T-cell (primary cell): ENCODE data around the gene CALML6. TPM values are rescaled to one million over a fixed set of nuclear protein-coding genes. Genes with fewer than 3 reads are reported as not detected.
A peak's percentile ranks its signal among the peaks of the same experiment; 100 is the strongest.

Source experiments
- ATAC-seq, 4 experiments: fragments of 200-7000 bp in 3 of 4; fragments of 150-1000 bp in 1 of 4; cut with Tn5 transposase; replicated peaks in 1 of 4; 1 replicate in 3 of 4; 2 replicates in 1 of 4; pipeline ENCODE4 v1.10.0; 2021; ENCODE audit warnings: moderate library complexity in 3 of 4, mild to moderate bottlenecking in 2 of 4, moderate number of reproducible peaks in 1 of 4
- CTCF ChIA-PET, 2 donors: fragments of 300-600 bp; sonication (Branson Sonifier 250); formaldehyde crosslinking; loops; one replicate each; lab custom pipeline; 2022; ENCODE audit warnings: antibody characterized with exemption in 2 of 2; lab: Charles Lee
- POLR2A ChIA-PET, 2 donors: fragments of 300-600 bp; sonication (Branson Sonifier 250); formaldehyde crosslinking; loops; one replicate each; lab custom pipeline; 2022; ENCODE audit warnings: antibody characterized with exemption in 2 of 2; lab: Charles Lee
- DNase-seq, 35 experiments: peaks; one replicate each; pipeline versions ENCODE4 v3.0.0 to v3.0.0-alpha.2; 2013 to 2023
- H3K27ac ChIP-seq: one replicate; pipeline ENCODE4 v1.5.1; 2013; ENCODE audit warnings: low read length
- H3K27me3 ChIP-seq, 2 experiments: replicated peaks in 1 of 2; 1 replicate in 1 of 2; 2 replicates in 1 of 2; pipeline versions ENCODE4 v1.6.1 to v1.7.0; 2013; ENCODE audit warnings: low read length in 1 of 2, mixed read lengths in 1 of 2; ENCODE audit not compliant: control insufficient read depth in 2 of 2, insufficient read depth in 2 of 2; ENCODE audit errors: extremely low read depth in 1 of 2
- H3K36me3 ChIP-seq, 2 donors: 1 replicate in 1 of 2; 2 replicates in 1 of 2; pipeline versions ENCODE4 v1.6.1 to v1.7.0; 2013; ENCODE audit warnings: low read length in 1 of 2; ENCODE audit not compliant: control insufficient read depth in 2 of 2, insufficient read depth in 1 of 2; ENCODE audit errors: extremely low read depth in 1 of 2
- H3K4me1 ChIP-seq, 2 experiments: 1 replicate in 1 of 2; 2 replicates in 1 of 2; pipeline versions ENCODE4 v1.6.1 to v1.7.0; 2013; ENCODE audit warnings: low read length in 2 of 2, mixed read lengths in 1 of 2; ENCODE audit not compliant: insufficient read depth in 2 of 2, control insufficient read depth in 1 of 2; ENCODE audit errors: extremely low read depth in 1 of 2
- H3K4me3 ChIP-seq, 2 donors: 1 replicate in 1 of 2; 2 replicates in 1 of 2; pipeline versions ENCODE4 v1.5.1 to v1.7.0; 2013; ENCODE audit warnings: mild to moderate bottlenecking in 2 of 2, low read length in 1 of 2, moderate library complexity in 1 of 2; ENCODE audit not compliant: control insufficient read depth in 1 of 2; ENCODE audit errors: extremely low read depth in 1 of 2
- H3K9me3 ChIP-seq: 2 replicates; pipeline ENCODE4 v1.7.0; 2013
- H3K27ac Mint-ChIP-seq, 2 donors: one replicate each; pipeline ENCODE4 v1.8.0; 2020 to 2021; ENCODE audit warnings: mild to moderate bottlenecking in 2 of 2, mixed read lengths in 2 of 2
- H3K27me3 Mint-ChIP-seq, 2 donors: one replicate each; pipeline ENCODE4 v1.8.0; 2021 to 2022; ENCODE audit warnings: mixed read lengths in 2 of 2
- H3K36me3 Mint-ChIP-seq: one replicate; pipeline ENCODE4 v1.8.0; 2021; ENCODE audit warnings: mixed read lengths
- H3K4me1 Mint-ChIP-seq, 3 donors: one replicate each; pipeline ENCODE4 v1.8.0; 2020 to 2022; ENCODE audit warnings: mixed read lengths in 3 of 3, mild to moderate bottlenecking in 1 of 3
- H3K4me3 Mint-ChIP-seq, 3 donors: one replicate each; pipeline ENCODE4 v1.8.0; 2020 to 2022; ENCODE audit warnings: mild to moderate bottlenecking in 3 of 3, mixed read lengths in 3 of 3, moderate library complexity in 3 of 3
- H3K9me3 Mint-ChIP-seq, 3 donors: one replicate each; pipeline ENCODE4 v1.8.0; 2020 to 2022; ENCODE audit warnings: mixed read lengths in 3 of 3
- WGBS: methylation state at CpG from one replicate; pipeline ENCODE4 v1.1.5; 2013; ENCODE audit warnings: missing lambda C conversion rate; ENCODE audit not compliant: insufficient coverage; 5-methylcytosine and 5-hydroxymethylcytosine counted together
- total RNA-seq, 35 experiments: library from RNA in 6 of 35; stranded (reverse) in 6 of 35; fragments of 120-200 nt in 1 of 35; gene quantifications; one replicate each; pipeline versions ENCODE4 v1.2.1 to v1.2.4 and lab custom pipeline; 2013 to 2026

The CALML6 gene, protein sequence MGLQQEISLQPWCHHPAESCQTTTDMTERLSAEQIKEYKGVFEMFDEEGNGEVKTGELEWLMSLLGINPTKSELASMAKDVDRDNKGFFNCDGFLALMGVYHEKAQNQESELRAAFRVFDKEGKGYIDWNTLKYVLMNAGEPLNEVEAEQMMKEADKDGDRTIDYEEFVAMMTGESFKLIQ
- total RNA-seq (1 to 10 TPM in 3 of 5 donors, under 1 TPM in 2; 0.82 to 1.3 (median 1.1) TPM), total RNA-seq (lab: John Stamatoyannopoulos, UW) (0.11 to 1.2 (median 0.49) reads per million in 29 experiments)
- total RNA-seq (2013) = 0.18 TPM

DNA sequence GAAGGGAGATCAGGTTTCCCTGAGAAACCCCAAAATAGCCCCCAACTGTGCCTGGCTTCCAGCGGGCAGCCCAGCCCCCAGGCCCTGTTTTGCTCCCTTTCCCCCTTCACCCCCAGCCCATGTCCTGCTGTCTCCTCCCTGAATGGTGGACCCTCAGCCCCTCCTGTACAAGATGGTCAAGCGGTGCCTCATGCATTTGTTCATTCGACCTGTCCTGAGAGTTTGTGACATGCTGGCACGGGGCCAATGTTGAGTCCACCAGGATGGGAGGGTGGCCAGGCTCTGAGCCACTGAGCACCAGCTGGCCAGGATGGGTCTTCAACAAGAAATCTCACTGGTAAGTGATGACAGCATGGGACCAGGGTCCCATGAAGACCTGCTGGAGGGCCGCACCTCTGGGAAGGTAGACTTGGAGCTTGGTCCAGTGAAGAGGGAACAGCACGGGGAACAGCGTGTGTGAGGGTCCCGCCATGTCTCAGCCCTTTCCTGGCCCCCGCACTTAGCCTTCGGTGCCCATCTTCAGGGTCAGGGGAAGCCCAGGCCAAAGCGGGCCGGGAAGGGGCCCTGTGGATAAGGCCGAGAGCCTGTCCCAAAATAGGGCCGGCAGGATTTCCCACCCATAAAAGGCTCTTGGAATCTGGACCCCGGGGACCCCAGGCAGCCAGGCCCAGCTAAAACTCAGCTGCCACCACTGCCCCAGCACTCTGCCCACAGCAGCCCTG is at the start of gene CALML6:
CALML6 (plus strand) TSS at position 290 of the 722 bp plus-strand sequence; CDS start at position 311, 21 bp downstream.
- H3K36me3 Mint-ChIP-seq = no peaks in the 10 kb centered on the region
- Histone ChIP-seq H3K4me3 (no peak within 1 kb of the TSS), H3K27ac (no peak within 1 kb of the TSS), H3K4me1 (peaks cover 0 to 23% of the 10 kb centered on the region in 2 experiments), H3K27me3 (peaks cover 0 to 37% of the 10 kb centered on the region in 2 experiments), H3K9me3 (no peaks in the 10 kb centered on the region), H3K36me3 (no peaks in the 10 kb centered on the region)
- no peak for DNase-seq
- ChIA-PET CTCF (interaction anchor here in 1 of 2 donors (0.5 kb wide), 1 partner anchor 33 kb away, joined by 6 read pairs; no protein-coding TSS in a partner anchor), POLR2A (interaction anchor here in 1 of 2 donors (0.6 kb wide), 1 partner anchor 41 kb away, joined by 3 read pairs; no protein-coding TSS in a partner anchor)
- no peaks in the 10 kb centered on the region for H3K9me3 Mint-ChIP-seq
- H3K27ac Mint-ChIP-seq = peak within 1 kb of the TSS in 1 of 2 donors; percentile 31
- H3K27me3 Mint-ChIP-seq = peaks cover 0 to 4% of the 10 kb centered on the region in 2 donors
- H3K4me1 Mint-ChIP-seq = peaks cover 3 to 16% (median 4%) of the 10 kb centered on the region in 3 donors
- 89% methylated on average over 15 of the region's 15 CpGs for WGBS
- ATAC-seq = no peak
- no peak within 1 kb of the TSS for H3K4me3 Mint-ChIP-seq

GRCh38 chr1:1867164-1867563 is 47.9 kb upstream of the CALML6 start:
- peaks cover 70 to 75% (median 71%) of the 10 kb centered on the region in 3 donors for H3K4me1 Mint-ChIP-seq
- no peak overlapping the region for H3K4me3 ChIP-seq
- 92% methylated on average over 2 of the region's 3 CpGs for WGBS
- H3K27ac Mint-ChIP-seq = no peak overlapping the region
- H3K36me3 Mint-ChIP-seq = peaks cover 3% of the 10 kb centered on the region
- DNase-seq (no peak), ATAC-seq (no peak)
- peaks cover 0 to 6% of the 10 kb centered on the region in 2 donors for H3K36me3 ChIP-seq
- H3K4me1 ChIP-seq = peaks cover 3 to 62% of the 10 kb centered on the region in 2 experiments
- POLR2A ChIA-PET = no interaction called here
- no peak overlapping the region for H3K4me3 Mint-ChIP-seq
- H3K9me3 Mint-ChIP-seq = no peaks in the 10 kb centered on the region
- CTCF ChIA-PET = no interaction called here
- H3K27me3 ChIP-seq = no peaks in the 10 kb centered on the region
- no peaks in the 10 kb centered on the region for H3K27me3 Mint-ChIP-seq
- H3K27ac ChIP-seq = no peak overlapping the region
- no peaks in the 10 kb centered on the region for H3K9me3 ChIP-seq

DNA sequence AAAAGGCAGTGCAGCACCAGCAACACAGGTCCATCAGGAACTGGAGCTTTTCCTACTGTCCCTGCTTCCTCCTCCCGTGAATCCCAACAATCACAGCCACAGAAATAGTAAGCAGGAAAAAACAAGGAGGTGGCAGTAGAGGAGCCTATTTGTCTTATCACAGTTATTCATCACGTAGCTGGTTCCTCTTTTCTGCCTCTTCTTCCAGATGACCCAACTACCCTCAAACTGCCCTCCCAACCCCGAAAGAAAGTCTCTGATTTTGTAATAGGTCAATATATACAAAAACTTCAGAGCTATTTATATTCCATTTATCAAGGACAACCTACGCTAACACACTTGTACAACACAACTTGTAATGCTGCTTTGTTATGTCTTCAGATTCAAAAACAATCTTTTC is 45.6 kb upstream of the CALML6 start:
- DNase-seq (no peak), ATAC-seq (no peak)
- peaks cover 0 to 62% of the 10 kb centered on the region in 2 experiments for H3K4me1 ChIP-seq
- no peak overlapping the region for H3K27ac ChIP-seq
- Mint-ChIP-seq H3K27ac (peak overlapping the region; percentile 16 to 76), H3K36me3 (peaks cover 10% of the 10 kb centered on the region), H3K4me1 (peaks cover 72 to 75% (median 73%) of the 10 kb centered on the region in 3 donors), H3K9me3 (no peaks in the 10 kb centered on the region), H3K4me3 (no peak overlapping the region), H3K27me3 (no peaks in the 10 kb centered on the region)
- POLR2A ChIA-PET = interaction anchor here in 1 of 2 donors (0.6 to 1.6 kb wide), 3 partner anchors 9 to 1923 kb away, joined by 6 to 7 read pairs (median 6); no protein-coding TSS in a partner anchor
- peaks cover 0 to 15% of the 10 kb centered on the region in 2 donors for H3K36me3 ChIP-seq
- WGBS = no CpG with 5 or more reads among the region's 4 CpGs
- H3K27me3 ChIP-seq = no peaks in the 10 kb centered on the region
- H3K9me3 ChIP-seq = no peaks in the 10 kb centered on the region
- CTCF ChIA-PET = interaction anchor here in 1 of 2 donors (0.8 to 1.0 kb wide), 2 partner anchors 11 to 36 kb away, joined by 3 read pairs; no protein-coding TSS in a partner anchor
- H3K4me3 ChIP-seq = no peak overlapping the region

DNA sequence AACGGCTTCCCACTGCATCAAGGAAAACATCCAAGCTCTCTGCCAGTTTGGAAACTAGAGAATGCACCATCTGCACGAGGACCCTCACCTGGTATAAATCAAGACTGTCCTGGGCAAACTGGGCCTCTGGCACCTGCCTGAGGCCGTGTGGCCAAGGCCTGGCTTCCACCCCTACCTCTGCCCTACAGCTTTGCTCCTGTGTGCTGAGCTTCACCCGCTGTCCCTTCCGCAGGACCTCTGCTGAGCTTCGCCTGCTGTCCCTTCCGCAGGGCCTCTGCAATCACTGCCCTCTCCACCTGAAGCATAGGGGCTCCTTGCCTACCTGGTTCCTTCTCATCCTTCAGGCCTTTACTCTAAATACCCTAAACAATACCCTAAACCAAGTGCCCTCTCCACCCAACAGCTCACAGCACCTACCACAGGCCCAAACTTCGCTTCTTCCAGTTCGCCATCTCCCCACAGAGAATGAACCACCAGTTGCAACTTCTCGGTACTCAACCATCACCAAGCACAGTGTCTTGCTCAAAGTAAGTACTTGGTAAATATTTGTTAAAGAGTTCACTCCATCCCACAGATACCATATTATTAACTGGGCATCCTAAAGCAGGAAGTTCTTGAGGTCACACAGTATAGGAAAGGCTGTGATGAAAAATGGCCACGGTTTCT is 42.6 kb upstream of the CALML6 start:
- Mint-ChIP-seq H3K27ac (peak overlapping the region; percentile 51 to 54), H3K4me1 (peaks cover 77 to 81% (median 80%) of the 10 kb centered on the region in 3 donors), H3K36me3 (peaks cover 23% of the 10 kb centered on the region), H3K27me3 (no peaks in the 10 kb centered on the region), H3K9me3 (no peaks in the 10 kb centered on the region), H3K4me3 (peak overlapping the region in 1 of 3 donors; percentile 42)
- 93% methylated on average over 8 of the region's 11 CpGs for WGBS
- Histone ChIP-seq H3K36me3 (peaks cover 0 to 37% of the 10 kb centered on the region in 2 donors), H3K9me3 (no peaks in the 10 kb centered on the region), H3K4me3 (no peak overlapping the region), H3K4me1 (peaks cover 0 to 70% of the 10 kb centered on the region in 2 experiments), H3K27ac (no peak overlapping the region), H3K27me3 (no peaks in the 10 kb centered on the region)
- POLR2A ChIA-PET = interaction anchor here (0.5 to 0.9 kb wide), 3 partner anchors 10 to 33 kb away, joined by 3 to 4 read pairs (median 3); no protein-coding TSS in a partner anchor
- no peak for ATAC-seq
- CTCF ChIA-PET = no interaction called here
- no peak for DNase-seq

DNA sequence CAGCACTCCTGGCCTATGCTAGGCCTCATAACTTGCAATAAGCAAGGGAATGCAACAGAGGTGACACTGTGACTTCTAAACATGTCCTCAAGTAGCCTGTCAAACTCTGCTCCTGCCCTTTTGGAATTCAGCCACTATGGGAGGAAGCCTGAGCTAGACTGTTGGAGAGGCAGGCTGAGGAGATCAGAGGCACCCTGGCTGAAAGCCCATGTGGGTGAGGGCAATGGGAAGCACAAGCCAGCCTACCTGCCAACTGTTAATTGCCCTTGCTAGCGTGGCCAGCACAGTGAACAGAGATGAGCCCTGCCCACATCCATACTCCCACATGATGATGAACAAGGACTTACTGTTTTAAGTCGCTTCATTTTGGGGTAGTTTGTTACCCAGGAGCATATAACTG is 41.9 kb upstream of the CALML6 start:
- Mint-ChIP-seq H3K4me3 (peak overlapping the region in 1 of 3 donors; percentile 42), H3K36me3 (peaks cover 23% of the 10 kb centered on the region), H3K27me3 (no peaks in the 10 kb centered on the region), H3K27ac (no peak overlapping the region), H3K4me1 (peaks cover 81 to 82% (median 81%) of the 10 kb centered on the region in 3 donors), H3K9me3 (no peaks in the 10 kb centered on the region)
- Histone ChIP-seq H3K4me1 (peaks cover 2 to 73% of the 10 kb centered on the region in 2 experiments), H3K9me3 (no peaks in the 10 kb centered on the region), H3K36me3 (peaks cover 0 to 37% of the 10 kb centered on the region in 2 donors), H3K4me3 (no peak overlapping the region), H3K27me3 (no peaks in the 10 kb centered on the region), H3K27ac (no peak overlapping the region)
- POLR2A ChIA-PET = no interaction called here
- CTCF ChIA-PET = no interaction called here
- DNase-seq = no peak
- 100% methylated on average over 2 of the region's 2 CpGs for WGBS
- no peak for ATAC-seq

DNA sequence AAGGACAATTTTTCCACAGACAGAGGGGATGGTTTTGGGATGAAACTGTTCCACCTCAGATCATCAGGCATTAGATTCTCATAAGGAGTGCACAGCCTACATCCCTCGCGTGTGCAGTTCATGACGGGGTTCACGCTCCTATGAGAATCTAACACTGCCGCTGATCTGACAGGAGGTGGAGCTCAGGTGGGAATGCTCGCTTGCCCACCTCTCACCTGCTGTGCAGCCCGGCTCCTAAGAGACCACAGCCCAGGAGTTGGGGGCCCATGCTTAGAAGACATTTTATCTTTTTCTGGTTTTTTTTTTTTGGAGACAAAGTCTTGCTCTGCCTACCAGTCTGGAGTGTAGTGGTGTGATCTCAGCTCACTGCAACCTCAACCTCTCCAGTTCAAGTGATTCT is 40.2 kb upstream of the CALML6 start:
- ChIA-PET POLR2A (interaction anchor here (0.6 to 0.7 kb wide), 2 partner anchors 9 to 26 kb away, joined by 3 to 8 read pairs; no protein-coding TSS in a partner anchor), CTCF (no interaction called here)
- 97% methylated on average over 5 of the region's 7 CpGs for WGBS
- H3K36me3 ChIP-seq = peaks cover 0 to 47% of the 10 kb centered on the region in 2 donors
- H3K27me3 Mint-ChIP-seq = no peaks in the 10 kb centered on the region
- no peak for ATAC-seq
- DNase-seq = no peak
- no peaks in the 10 kb centered on the region for H3K9me3 Mint-ChIP-seq
- H3K27ac ChIP-seq = no peak overlapping the region
- H3K4me3 Mint-ChIP-seq = no peak overlapping the region
- H3K4me3 ChIP-seq = no peak overlapping the region
- H3K9me3 ChIP-seq = no peaks in the 10 kb centered on the region
- H3K27ac Mint-ChIP-seq = peak overlapping the region in 1 of 2 donors; percentile 36
- H3K4me1 ChIP-seq = peaks cover 7 to 87% of the 10 kb centered on the region in 2 experiments
- peaks cover 85 to 89% (median 89%) of the 10 kb centered on the region in 3 donors for H3K4me1 Mint-ChIP-seq
- H3K36me3 Mint-ChIP-seq = peaks cover 26% of the 10 kb centered on the region
- H3K27me3 ChIP-seq = no peaks in the 10 kb centered on the region
